B cell (primary cell): ENCODE results near the gene WDR36.

Source experiments
- CTCF ChIP-seq: fragments of 200-600 bp; IDR thresholded peaks from one replicate; pipeline ENCODE4 v1.8.0; 2022; ENCODE audit warnings: antibody characterized with exemption, mild to moderate bottlenecking
- EZH2 ChIP-seq: IDR thresholded peaks from 2 replicates; pipeline ENCODE4 v1.6.1; 2012; ENCODE audit warnings: borderline replicate concordance, low read depth, mild to moderate bottlenecking, moderate library complexity, low read length; ENCODE audit not compliant: insufficient read depth, poor library complexity, severe bottlenecking

GRCh38 chr5:111063709-111064322, 28.3 kb upstream of the WDR36 start:
- TF ChIP-seq CTCF, result no peak
- no peak for TF ChIP-seq EZH2
